Neural cell (in vitro differentiated cells): ENCODE measurements around the gene BABAM2. TPM values are rescaled to one million over a fixed set of nuclear protein-coding genes. Genes with fewer than 3 reads are reported as not detected.

Experiments
- H2AFZ ChIP-seq: fragments of 200-600, 300-800 bp; sonication (generic), shearing (Covaris generic); 2 replicates; pipeline ENCODE4 v1.6.0; 2014; ENCODE audit warnings: low read depth, mild to moderate bottlenecking, antibody characterized with exemption, low read length, moderate library complexity
- H3F3A ChIP-seq: fragments of 200-600 bp; shearing (Covaris generic); 2 replicates; pipeline ENCODE4 v1.6.1; 2016; ENCODE audit warnings: mild to moderate bottlenecking, moderate library complexity, mixed read lengths, antibody characterized with exemption, low read length; ENCODE audit not compliant: insufficient read depth, poor library complexity, severe bottlenecking
- H3K27ac ChIP-seq: fragments of 200-600, 300-800 bp; sonication (generic), shearing (Covaris generic); 2 replicates; pipeline ENCODE4 v1.5.1; 2014; ENCODE audit warnings: mild to moderate bottlenecking, low read length, moderate library complexity
- H3K27me3 ChIP-seq: fragments of 300-800, 200-600 bp; sonication (generic), shearing (Covaris generic); 2 replicates; pipeline ENCODE4 v1.6.0; 2014; ENCODE audit warnings: mild to moderate bottlenecking, low read depth, low read length, moderate library complexity; ENCODE audit not compliant: insufficient read depth
- H3K36me3 ChIP-seq: fragments of 300-800, 200-600 bp; sonication (generic), shearing (Covaris generic); 2 replicates; pipeline ENCODE4 v1.5.1; 2014; ENCODE audit warnings: mild to moderate bottlenecking, antibody characterized with exemption, low read length, moderate library complexity; ENCODE audit not compliant: insufficient read depth
- H3K4me2 ChIP-seq: fragments of 300-800, 200-600 bp; sonication (generic), shearing (Covaris generic); 2 replicates; pipeline ENCODE4 v1.6.0; 2014; ENCODE audit warnings: mild to moderate bottlenecking, low read length
- H3K4me3 ChIP-seq: fragments of 300-800, 200-600 bp; sonication (generic), shearing (Covaris generic); 2 replicates; pipeline ENCODE4 v1.5.1; 2014; ENCODE audit warnings: mild to moderate bottlenecking, low read length, moderate library complexity
- H3K79me2 ChIP-seq: fragments of 200-600 bp; shearing (Covaris generic); replicated peaks from 2 replicates; pipeline ENCODE4 v1.6.0; 2014; ENCODE audit warnings: mild to moderate bottlenecking, low read length, moderate library complexity; ENCODE audit not compliant: insufficient read depth
- H3K9ac ChIP-seq: fragments of 300-800, 200-600 bp; sonication (generic), shearing (Covaris generic); 2 replicates; pipeline ENCODE4 v1.6.1; 2016; ENCODE audit warnings: mild to moderate bottlenecking, low read length, mixed read lengths
- H3K9me2 ChIP-seq: fragments of 200-600 bp; shearing (Covaris generic); 2 replicates; pipeline ENCODE4 v1.6.1; 2016; ENCODE audit warnings: mild to moderate bottlenecking, low read length, mixed read lengths; ENCODE audit not compliant: insufficient read depth
- H3K9me3 ChIP-seq: fragments of 200-600, 300-800 bp; sonication (generic), shearing (Covaris generic); 2 replicates; pipeline ENCODE4 v1.6.1; 2016; ENCODE audit warnings: mild to moderate bottlenecking, mixed run types, low read length, moderate library complexity, mixed read lengths
- H4K20me1 ChIP-seq: fragments of 200-600 bp; shearing (Covaris generic); 2 replicates; pipeline ENCODE4 v1.6.1; 2016; ENCODE audit warnings: mild to moderate bottlenecking, mixed run types; ENCODE audit not compliant: insufficient read depth
- EP300 ChIP-seq: fragments of 450-650 bp; conservative IDR thresholded peaks from 2 replicates; pipeline ENCODE4 v1.6.1; 2014; ENCODE audit warnings: antibody characterized with exemption, mild to moderate bottlenecking, moderate library complexity; ENCODE audit not compliant: poor library complexity, severe bottlenecking
- EZH2 ChIP-seq: fragments of 200-600, 300-800 bp; shearing (Covaris generic), sonication (generic); IDR thresholded peaks from 2 replicates; pipeline ENCODE4 v1.6.1; 2014; ENCODE audit warnings: antibody characterized with exemption, low read length, borderline replicate concordance, mild to moderate bottlenecking; ENCODE audit not compliant: insufficient read depth, poor library complexity, severe bottlenecking
- MXI1 ChIP-seq: fragments of 450-650 bp; conservative IDR thresholded peaks from 2 replicates; pipeline ENCODE4 v1.6.1; 2014; ENCODE audit warnings: antibody characterized with exemption, mild to moderate bottlenecking; ENCODE audit not compliant: poor library complexity, severe bottlenecking
- POLR2AphosphoS5 ChIP-seq: IDR thresholded peaks from 2 replicates; pipeline ENCODE4 v1.6.1; 2012
- RAD21 ChIP-seq: fragments of 450-650 bp; conservative IDR thresholded peaks from 2 replicates; pipeline ENCODE4 v1.6.1; 2014; ENCODE audit warnings: antibody characterized with exemption, mild to moderate bottlenecking, moderate library complexity
- SMC3 ChIP-seq: fragments of 450-650 bp; conservative IDR thresholded peaks from 2 replicates; pipeline ENCODE4 v1.6.1; 2014; ENCODE audit warnings: antibody characterized with exemption, mild to moderate bottlenecking, moderate library complexity; ENCODE audit not compliant: poor library complexity
- TAF1 ChIP-seq: IDR thresholded peaks from 2 replicates; pipeline ENCODE4 v1.6.1; 2012; ENCODE audit warnings: low read depth
- polyA plus RNA-seq: library from polyadenylated mRNA; depleted of rRNA; stranded (reverse); fragments of >200 nt; gene quantifications from 2 replicates; pipeline ENCODE4 v1.2.3, GENCODE V29; 2014
- TF ChIP-seq, protein P1 (sequence below): IDR thresholded peaks from 2 replicates; pipeline ENCODE4 v1.6.1; 2012; ENCODE audit warnings: borderline replicate concordance
- TF ChIP-seq, protein P2 (sequence below): fragments of 450-650 bp; IDR thresholded peaks from 2 replicates; pipeline ENCODE4 v1.5.1; 2014; ENCODE audit warnings: antibody characterized with exemption, mild to moderate bottlenecking, moderate library complexity; ENCODE audit not compliant: poor library complexity, severe bottlenecking

Gene BABAM2
- polyA plus RNA-seq, 1 donor from 2014 or later, result 15.3 TPM

DNA sequence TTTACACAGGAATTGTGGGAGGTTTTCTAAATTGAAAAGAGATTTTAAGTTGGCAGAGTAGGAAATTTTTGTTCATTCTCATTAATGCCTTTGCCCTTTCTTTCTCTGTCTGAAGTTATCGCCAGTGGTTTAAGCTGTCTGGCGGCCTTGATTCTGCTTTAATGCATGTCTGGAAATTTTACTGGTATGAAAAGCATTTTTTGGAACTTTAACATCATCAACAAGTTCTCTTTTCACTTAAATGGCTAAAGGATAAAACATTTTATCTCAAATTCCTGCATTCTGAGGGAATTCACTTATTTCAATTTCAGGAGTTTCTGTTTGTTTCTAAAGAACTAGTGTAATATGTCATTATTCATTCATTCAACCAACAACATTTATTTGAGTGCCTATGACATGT lies 268.3 kb downstream of the BABAM2 start:
- Histone ChIP-seq H3K4me3 (no peak overlapping the region), H3K9ac (no peak overlapping the region), H3K4me2 (no peak overlapping the region), H4K20me1 (no peaks in the 10 kb centered on the region), H3K9me2 (no peaks in the 10 kb centered on the region), H3K9me3 (no peaks in the 10 kb centered on the region), H2AFZ (no peak overlapping the region), H3K79me2 (no peaks in the 10 kb centered on the region), H3K36me3 (no peaks in the 10 kb centered on the region), H3K27me3 (no peaks in the 10 kb centered on the region), H3K27ac (no peak overlapping the region), H3F3A (no peaks in the 10 kb centered on the region)
- TF ChIP-seq TAF1, result no peak
- TF ChIP-seq, protein P1, sequence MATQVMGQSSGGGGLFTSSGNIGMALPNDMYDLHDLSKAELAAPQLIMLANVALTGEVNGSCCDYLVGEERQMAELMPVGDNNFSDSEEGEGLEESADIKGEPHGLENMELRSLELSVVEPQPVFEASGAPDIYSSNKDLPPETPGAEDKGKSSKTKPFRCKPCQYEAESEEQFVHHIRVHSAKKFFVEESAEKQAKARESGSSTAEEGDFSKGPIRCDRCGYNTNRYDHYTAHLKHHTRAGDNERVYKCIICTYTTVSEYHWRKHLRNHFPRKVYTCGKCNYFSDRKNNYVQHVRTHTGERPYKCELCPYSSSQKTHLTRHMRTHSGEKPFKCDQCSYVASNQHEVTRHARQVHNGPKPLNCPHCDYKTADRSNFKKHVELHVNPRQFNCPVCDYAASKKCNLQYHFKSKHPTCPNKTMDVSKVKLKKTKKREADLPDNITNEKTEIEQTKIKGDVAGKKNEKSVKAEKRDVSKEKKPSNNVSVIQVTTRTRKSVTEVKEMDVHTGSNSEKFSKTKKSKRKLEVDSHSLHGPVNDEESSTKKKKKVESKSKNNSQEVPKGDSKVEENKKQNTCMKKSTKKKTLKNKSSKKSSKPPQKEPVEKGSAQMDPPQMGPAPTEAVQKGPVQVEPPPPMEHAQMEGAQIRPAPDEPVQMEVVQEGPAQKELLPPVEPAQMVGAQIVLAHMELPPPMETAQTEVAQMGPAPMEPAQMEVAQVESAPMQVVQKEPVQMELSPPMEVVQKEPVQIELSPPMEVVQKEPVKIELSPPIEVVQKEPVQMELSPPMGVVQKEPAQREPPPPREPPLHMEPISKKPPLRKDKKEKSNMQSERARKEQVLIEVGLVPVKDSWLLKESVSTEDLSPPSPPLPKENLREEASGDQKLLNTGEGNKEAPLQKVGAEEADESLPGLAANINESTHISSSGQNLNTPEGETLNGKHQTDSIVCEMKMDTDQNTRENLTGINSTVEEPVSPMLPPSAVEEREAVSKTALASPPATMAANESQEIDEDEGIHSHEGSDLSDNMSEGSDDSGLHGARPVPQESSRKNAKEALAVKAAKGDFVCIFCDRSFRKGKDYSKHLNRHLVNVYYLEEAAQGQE, result no peak
- no peak for TF ChIP-seq EZH2
- TF ChIP-seq MXI1, result no peak
- TF ChIP-seq, protein P2, sequence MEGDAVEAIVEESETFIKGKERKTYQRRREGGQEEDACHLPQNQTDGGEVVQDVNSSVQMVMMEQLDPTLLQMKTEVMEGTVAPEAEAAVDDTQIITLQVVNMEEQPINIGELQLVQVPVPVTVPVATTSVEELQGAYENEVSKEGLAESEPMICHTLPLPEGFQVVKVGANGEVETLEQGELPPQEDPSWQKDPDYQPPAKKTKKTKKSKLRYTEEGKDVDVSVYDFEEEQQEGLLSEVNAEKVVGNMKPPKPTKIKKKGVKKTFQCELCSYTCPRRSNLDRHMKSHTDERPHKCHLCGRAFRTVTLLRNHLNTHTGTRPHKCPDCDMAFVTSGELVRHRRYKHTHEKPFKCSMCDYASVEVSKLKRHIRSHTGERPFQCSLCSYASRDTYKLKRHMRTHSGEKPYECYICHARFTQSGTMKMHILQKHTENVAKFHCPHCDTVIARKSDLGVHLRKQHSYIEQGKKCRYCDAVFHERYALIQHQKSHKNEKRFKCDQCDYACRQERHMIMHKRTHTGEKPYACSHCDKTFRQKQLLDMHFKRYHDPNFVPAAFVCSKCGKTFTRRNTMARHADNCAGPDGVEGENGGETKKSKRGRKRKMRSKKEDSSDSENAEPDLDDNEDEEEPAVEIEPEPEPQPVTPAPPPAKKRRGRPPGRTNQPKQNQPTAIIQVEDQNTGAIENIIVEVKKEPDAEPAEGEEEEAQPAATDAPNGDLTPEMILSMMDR, result no peak
- TF ChIP-seq SMC3, result no peak
- no peak for TF ChIP-seq RAD21
- no peak for TF ChIP-seq EP300
- TF ChIP-seq POLR2AphosphoS5, result no peak

DNA sequence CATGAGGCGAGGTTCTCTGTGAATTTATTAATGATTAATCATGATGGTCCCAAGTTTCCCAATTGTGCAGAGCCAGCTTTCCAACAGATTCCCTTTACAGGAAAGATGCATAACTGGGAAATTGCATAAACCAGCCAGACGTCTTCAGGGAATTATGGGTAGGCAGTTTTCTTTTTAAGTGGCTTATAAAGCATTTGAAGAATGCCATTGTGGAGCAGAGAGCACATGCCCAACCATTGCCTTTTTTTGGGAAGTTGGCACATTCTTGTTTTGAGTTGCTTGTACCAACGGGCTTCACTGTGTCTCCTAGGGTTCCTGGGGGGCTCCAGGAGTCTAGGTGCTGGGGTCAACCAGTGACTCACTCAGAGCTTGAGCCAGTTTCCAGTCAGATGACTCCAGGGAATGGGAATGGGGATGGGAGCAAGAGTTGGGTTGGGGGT lies 270.5 kb downstream of the BABAM2 start:
- no peaks in the 10 kb centered on the region for H4K20me1 ChIP-seq
- no peak overlapping the region for H3K4me3 ChIP-seq
- H3K27me3 ChIP-seq, result no peaks in the 10 kb centered on the region
- no peak for TF ChIP-seq EP300
- TF ChIP-seq RAD21, result no peak
- no peak for TF ChIP-seq TAF1
- no peak for TF ChIP-seq EZH2
- H3K9me3 ChIP-seq, result no peaks in the 10 kb centered on the region
- H3K27ac ChIP-seq, result no peak overlapping the region
- H2AFZ ChIP-seq, result no peak overlapping the region
- no peak overlapping the region for H3K9ac ChIP-seq
- H3K9me2 ChIP-seq, result no peaks in the 10 kb centered on the region
- no peaks in the 10 kb centered on the region for H3K36me3 ChIP-seq
- H3K79me2 ChIP-seq, result no peaks in the 10 kb centered on the region
- H3F3A ChIP-seq, result no peaks in the 10 kb centered on the region
- H3K4me2 ChIP-seq, result no peak overlapping the region

DNA sequence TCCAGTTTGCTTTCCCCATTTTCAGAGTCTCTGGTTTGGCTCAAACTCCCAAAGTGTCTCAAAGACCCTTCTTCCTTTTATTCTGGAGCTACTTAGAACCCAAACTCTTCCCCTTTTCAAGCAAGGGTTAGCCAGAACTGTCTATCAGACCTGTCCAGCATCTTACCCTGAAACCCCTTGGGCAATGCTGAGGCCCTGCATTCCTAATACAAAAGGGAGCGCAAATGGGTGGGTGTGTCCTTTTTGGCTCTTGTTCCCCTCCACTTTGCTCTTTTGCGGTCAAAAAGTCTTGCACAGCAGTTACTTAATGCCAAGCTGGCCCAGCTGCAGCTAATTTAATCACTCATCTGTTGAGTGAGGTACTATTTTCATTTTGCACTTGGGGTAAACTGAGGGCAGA lies 270.9 kb downstream of the BABAM2 start:
- Histone ChIP-seq H3K4me2 (no peak overlapping the region), H3F3A (no peaks in the 10 kb centered on the region)

More for the DNA sequence above, 270.9 kb downstream of the BABAM2 start:
- Histone ChIP-seq H3K9ac (no peak overlapping the region), H3K9me2 (no peaks in the 10 kb centered on the region), H2AFZ (no peak overlapping the region), H4K20me1 (no peaks in the 10 kb centered on the region), H3K79me2 (no peaks in the 10 kb centered on the region), H3K36me3 (no peaks in the 10 kb centered on the region), H3K9me3 (no peaks in the 10 kb centered on the region), H3K27ac (no peak overlapping the region), H3K4me3 (no peak overlapping the region), H3K27me3 (no peaks in the 10 kb centered on the region)
- TF ChIP-seq MXI1, result no peak
- TF ChIP-seq SMC3, result no peak
- TF ChIP-seq RAD21, result no peak
- TF ChIP-seq EP300, result no peak
- no peak for TF ChIP-seq EZH2
- TF ChIP-seq TAF1, result no peak
- TF ChIP-seq, protein P2, result no peak
- TF ChIP-seq POLR2AphosphoS5, result no peak
